Omental fat pad (tissue), 4 donors: Measurements from ENCODE around the gene SEMA5A. TPM values are rescaled to one million over a fixed set of nuclear protein-coding genes. Genes with fewer than 3 reads are reported as not detected.

ENCODE experiments used
- ATAC-seq: fragments of 150-250 bp; one replicate; pipeline ENCODE4 v1.9.1; 2016; ENCODE audit warnings: mild to moderate bottlenecking, moderate library complexity; ENCODE audit not compliant: low FRiP score
- DNase-seq: peaks from one replicate; pipeline ENCODE4 v3.0.0-alpha.2; 2019; ENCODE audit warnings: low spot score
- total RNA-seq, 4 donors: library from RNA; depleted of rRNA; stranded (reverse); fragments of >200 nt; gene quantifications; one replicate each; pipeline ENCODE4 v1.1.0, GENCODE V29; 2016
- TF ChIP-seq, protein P1 (sequence below), 3 donors: fragments of 450-650 bp; IDR thresholded peaks; one replicate each; pipeline ENCODE4 v1.5.1; 2016 to 2017; ENCODE audit warnings: antibody characterized with exemption in 3 of 3, mild to moderate bottlenecking in 3 of 3, moderate library complexity in 2 of 3

The SEMA5A gene
- total RNA-seq, 4 donors from 2014 or later: 6.3 to 60.2 (median 22.1) TPM

DNA sequence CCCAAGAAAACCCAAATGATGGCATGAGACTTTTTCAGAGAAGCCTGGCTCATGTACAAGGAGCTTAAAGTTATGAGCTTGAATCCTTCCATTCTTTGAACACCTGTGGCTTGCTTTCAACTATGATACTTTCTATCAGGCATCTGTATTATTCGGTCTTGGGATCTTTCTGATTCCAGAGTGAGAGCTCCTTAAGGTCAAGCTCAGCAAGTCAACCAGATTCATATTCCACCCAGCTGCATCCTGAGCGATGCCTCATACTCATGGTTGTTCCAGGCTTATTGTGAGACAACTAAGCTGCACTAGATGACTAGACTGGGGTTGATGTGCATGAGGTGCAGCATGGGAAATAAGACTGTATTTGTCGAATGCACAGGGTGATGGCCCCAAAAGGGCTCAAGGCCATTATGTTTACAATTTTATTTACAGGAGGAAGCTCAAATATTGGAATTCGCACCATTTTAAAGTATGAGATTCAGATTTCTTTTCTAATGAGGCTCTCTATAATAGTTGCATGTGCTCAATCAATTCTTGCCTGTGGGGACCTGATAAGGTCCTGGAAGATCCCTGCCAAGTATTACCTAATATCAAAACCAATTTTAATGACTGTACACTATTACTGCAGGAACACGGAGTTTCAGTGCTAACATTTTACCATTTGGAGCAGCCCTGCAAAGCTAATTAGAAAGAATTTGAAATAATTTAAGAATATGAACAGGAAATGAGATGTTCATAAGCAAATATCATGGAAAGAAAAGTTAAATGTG lies 453.8 kb downstream of the SEMA5A start:
- no peak for ATAC-seq
- TF ChIP-seq, protein P1, sequence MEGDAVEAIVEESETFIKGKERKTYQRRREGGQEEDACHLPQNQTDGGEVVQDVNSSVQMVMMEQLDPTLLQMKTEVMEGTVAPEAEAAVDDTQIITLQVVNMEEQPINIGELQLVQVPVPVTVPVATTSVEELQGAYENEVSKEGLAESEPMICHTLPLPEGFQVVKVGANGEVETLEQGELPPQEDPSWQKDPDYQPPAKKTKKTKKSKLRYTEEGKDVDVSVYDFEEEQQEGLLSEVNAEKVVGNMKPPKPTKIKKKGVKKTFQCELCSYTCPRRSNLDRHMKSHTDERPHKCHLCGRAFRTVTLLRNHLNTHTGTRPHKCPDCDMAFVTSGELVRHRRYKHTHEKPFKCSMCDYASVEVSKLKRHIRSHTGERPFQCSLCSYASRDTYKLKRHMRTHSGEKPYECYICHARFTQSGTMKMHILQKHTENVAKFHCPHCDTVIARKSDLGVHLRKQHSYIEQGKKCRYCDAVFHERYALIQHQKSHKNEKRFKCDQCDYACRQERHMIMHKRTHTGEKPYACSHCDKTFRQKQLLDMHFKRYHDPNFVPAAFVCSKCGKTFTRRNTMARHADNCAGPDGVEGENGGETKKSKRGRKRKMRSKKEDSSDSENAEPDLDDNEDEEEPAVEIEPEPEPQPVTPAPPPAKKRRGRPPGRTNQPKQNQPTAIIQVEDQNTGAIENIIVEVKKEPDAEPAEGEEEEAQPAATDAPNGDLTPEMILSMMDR (IDR thresholded peaks at IDR 0.05): no peak
- no peak for DNase-seq

DNA sequence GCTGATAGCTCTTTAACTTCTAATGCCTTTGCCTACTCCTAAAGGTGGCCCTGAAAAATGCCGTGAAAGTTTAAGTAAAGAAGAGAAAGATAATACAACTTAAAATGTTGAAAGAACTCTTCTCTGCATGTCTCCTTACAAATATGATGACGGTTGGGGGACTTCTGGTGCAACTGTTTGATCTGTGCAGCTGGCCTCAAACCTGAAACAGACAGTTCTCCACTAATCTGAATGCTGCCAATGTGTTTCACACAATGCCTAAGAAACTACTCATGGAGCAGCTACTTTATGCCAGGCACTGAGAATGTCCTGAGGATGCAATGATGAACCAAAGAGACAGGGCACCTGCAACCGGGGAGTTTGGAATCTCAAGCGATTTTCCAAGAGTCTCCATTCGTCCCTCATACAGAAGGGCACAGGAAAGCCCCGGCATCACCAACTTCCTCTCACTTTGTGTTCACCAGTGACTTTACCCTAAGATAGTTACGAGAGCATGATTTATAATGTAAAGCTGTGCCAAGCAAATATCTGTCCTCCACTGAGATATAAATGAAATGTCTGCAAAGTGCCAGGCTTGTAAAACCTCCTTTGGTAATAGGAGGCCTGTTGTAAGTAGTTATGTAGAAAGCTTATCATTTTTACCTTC lies 455.4 kb downstream of the SEMA5A start:
- DNase-seq (no peak), ATAC-seq (no peak)
- TF ChIP-seq, protein P1 (IDR thresholded peaks at IDR 0.05): no peak

DNA sequence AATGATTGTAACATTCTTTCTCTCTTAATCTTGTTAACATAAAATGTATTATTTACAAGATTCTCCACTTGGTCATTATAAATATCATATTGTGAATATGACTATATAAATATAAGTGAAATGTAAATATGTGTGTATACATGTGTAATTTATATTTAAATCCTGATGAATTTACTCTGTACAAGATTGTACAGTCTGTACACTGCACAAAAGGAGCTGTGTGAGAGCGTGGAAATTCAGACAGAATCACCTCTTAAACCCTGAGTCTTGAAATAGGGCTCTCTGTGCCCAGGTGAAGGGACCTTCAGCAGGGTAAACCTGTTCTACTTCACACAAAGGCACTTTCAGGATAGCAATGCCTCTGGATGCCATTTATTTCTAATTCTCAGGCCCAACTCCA lies 456.0 kb downstream of the SEMA5A start:
- DNase-seq (no peak), ATAC-seq (no peak)
- TF ChIP-seq, protein P1 (IDR thresholded peaks at IDR 0.05): no peak

DNA sequence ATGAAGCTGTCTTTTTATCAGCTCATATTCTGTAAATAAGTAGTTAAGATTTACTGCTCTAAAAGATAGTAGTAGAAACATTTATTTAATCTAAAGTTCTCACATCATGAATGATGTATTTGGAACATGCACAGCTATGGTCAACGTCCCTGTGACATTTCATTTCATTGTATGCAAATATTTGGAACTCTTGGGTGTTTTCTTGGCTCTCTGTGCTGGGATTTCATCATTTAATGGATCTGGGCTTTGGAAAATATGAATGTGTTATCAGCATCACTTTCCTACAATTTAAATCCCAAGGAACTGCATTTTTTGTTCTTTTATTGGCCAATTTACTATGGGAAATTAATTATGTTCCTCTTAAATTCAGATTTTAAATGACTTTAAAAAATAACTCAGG lies 462.9 kb downstream of the SEMA5A start:
- ATAC-seq (no peak), DNase-seq (no peak)
- TF ChIP-seq, protein P1 (IDR thresholded peaks at IDR 0.05): no peak

DNA sequence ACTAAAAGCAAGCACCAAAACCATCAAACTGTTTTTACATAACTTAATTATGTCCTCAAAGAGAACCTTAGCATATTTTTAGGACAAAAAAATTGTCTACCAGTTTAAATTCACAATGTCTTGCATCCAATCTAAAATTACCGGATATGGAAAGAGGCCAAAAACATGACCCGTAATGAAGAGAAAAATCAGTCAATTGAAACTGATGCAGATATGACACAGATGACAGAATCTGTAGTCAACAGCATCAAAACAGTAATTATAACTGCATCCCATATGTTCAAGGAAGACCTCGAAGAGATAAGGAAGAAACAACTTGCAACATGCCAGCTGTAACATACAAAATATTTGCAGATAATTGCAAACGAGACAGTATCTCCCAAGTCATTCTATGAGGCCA lies 473.2 kb downstream of the SEMA5A start:
- DNase-seq (no peak), ATAC-seq (no peak)
- TF ChIP-seq, protein P1 (IDR thresholded peaks at IDR 0.05): no peak

DNA sequence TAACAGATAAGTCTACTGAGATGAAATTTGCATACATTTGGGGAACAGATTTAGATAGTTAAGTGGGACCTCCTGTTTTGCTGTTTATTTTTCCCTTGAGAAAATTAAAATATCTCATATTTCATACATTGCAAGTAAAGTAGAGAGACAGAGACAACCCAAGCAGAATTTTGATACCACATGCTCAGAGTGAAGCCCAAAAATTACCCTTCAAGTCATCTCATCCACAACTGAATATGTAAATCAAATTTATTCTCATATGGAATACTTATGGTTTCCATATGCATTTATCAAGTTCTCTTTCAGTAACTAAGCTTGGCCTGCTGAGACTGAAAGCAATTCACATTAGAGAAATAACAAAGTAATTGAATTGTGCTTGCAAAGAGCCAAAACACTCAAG lies 474.4 kb downstream of the SEMA5A start:
- TF ChIP-seq, protein P1 (IDR thresholded peaks at IDR 0.05): no peak
- DNase-seq (no peak), ATAC-seq (no peak)

DNA sequence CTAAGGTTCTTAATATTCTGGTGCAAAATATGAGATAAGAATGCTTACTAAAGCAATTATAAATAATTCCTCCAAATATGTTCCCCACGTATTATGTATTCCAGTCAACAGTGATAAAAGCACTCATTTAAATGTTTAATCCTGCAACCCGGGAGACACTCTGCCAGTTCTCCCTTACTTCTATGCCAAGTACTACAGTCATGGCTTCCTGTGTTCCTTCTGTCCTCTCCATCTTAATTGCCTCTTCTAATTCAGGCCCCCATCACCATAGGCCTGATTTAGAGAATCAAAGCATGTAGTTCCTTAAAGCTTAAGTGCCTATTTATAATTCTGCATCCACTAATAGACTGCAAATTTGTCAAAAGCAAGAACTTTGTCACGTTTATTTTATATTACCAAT lies 474.8 kb downstream of the SEMA5A start:
- TF ChIP-seq, protein P1 (IDR thresholded peaks at IDR 0.05): no peak
- DNase-seq (no peak), ATAC-seq (no peak)
